Trophoblast cell (in vitro differentiated cells and primary cell): Measurements from ENCODE around the gene NSUN4.
A peak's percentile ranks its signal among the peaks of the same experiment; 100 is the strongest.
"Not testable (repeated sequence)": the region's sequence is repeated elsewhere in the genome, so short reads cannot be mapped to it uniquely, and the experiment has no call there.

Experiments used
- DNase-seq, 2 donors: peaks; one replicate each; pipeline ENCODE4 v3.0.0-alpha.2; 2016
- H2AFZ ChIP-seq: 2 replicates; pipeline ENCODE4 v1.6.1; 2013; ENCODE audit warnings: low read length, moderate library complexity, mild to moderate bottlenecking; ENCODE audit not compliant: insufficient read depth, poor library complexity
- H2AK5ac ChIP-seq: 2 replicates; pipeline ENCODE4 v1.6.1; 2013; ENCODE audit warnings: mild to moderate bottlenecking, low read length
- H2BK120ac ChIP-seq: 2 replicates; pipeline ENCODE4 v1.6.1; 2013; ENCODE audit warnings: low read length, mild to moderate bottlenecking, moderate library complexity; ENCODE audit not compliant: insufficient read depth, poor library complexity
- H2BK12ac ChIP-seq: 2 replicates; pipeline ENCODE4 v1.6.1; 2013; ENCODE audit warnings: mild to moderate bottlenecking, low read length, moderate library complexity
- H2BK5ac ChIP-seq: 2 replicates; pipeline ENCODE4 v1.6.1; 2013; ENCODE audit warnings: low read length, low read depth, moderate library complexity, mild to moderate bottlenecking; ENCODE audit not compliant: poor library complexity
- H3K14ac ChIP-seq: 2 replicates; pipeline ENCODE4 v1.6.1; 2013; ENCODE audit warnings: mild to moderate bottlenecking, low read length
- H3K18ac ChIP-seq: 2 replicates; pipeline ENCODE4 v1.6.1; 2013; ENCODE audit warnings: mild to moderate bottlenecking, low read length
- H3K23ac ChIP-seq: 2 replicates; pipeline ENCODE4 v1.6.1; 2013; ENCODE audit warnings: low read length
- H3K27ac ChIP-seq: 2 replicates; pipeline ENCODE4 v1.5.1; 2013; ENCODE audit warnings: low read depth, mild to moderate bottlenecking, inconsistent platforms, low read length, moderate library complexity
- H3K27me3 ChIP-seq: 2 replicates; pipeline ENCODE4 v1.6.1; 2013; ENCODE audit warnings: inconsistent platforms, mild to moderate bottlenecking, low read length, moderate library complexity; ENCODE audit not compliant: insufficient read depth
- H3K36me3 ChIP-seq, 2 experiments: 1 replicate in 1 of 2; 2 replicates in 1 of 2; pipeline ENCODE4 v1.6.1; 2013; ENCODE audit warnings: low read length in 2 of 2, mild to moderate bottlenecking in 2 of 2, moderate library complexity in 1 of 2; ENCODE audit not compliant: insufficient read depth in 2 of 2, control insufficient read depth in 1 of 2
- H3K4ac ChIP-seq: 2 replicates; pipeline ENCODE4 v1.6.1; 2013; ENCODE audit warnings: low read depth, mild to moderate bottlenecking, low read length, moderate library complexity
- H3K4me1 ChIP-seq, 2 experiments: 1 replicate in 1 of 2; 2 replicates in 1 of 2; pipeline ENCODE4 v1.6.1; 2013; ENCODE audit warnings: low read length in 2 of 2, mild to moderate bottlenecking in 2 of 2, moderate library complexity in 1 of 2; ENCODE audit not compliant: insufficient read depth in 2 of 2, control insufficient read depth in 1 of 2
- H3K4me2 ChIP-seq: 2 replicates; pipeline ENCODE4 v1.6.1; 2013; ENCODE audit warnings: inconsistent platforms, mild to moderate bottlenecking, low read length, moderate library complexity
- H3K4me3 ChIP-seq: 2 replicates; pipeline ENCODE4 v1.5.1; 2013; ENCODE audit warnings: mild to moderate bottlenecking, low read depth, low read length, inconsistent platforms
- H3K79me1 ChIP-seq: one replicate; pipeline ENCODE4 v1.6.1; 2013; ENCODE audit warnings: low read length
- H3K79me2 ChIP-seq: 2 replicates; pipeline ENCODE4 v1.6.1; 2013; ENCODE audit warnings: low read length, mild to moderate bottlenecking; ENCODE audit not compliant: control insufficient read depth, insufficient read depth, poor library complexity
- H3K9ac ChIP-seq: 2 replicates; pipeline ENCODE4 v1.6.1; 2013; ENCODE audit warnings: mild to moderate bottlenecking, low read length
- H3K9me3 ChIP-seq: 2 replicates; pipeline ENCODE4 v1.6.1; 2013; ENCODE audit warnings: low read depth, mild to moderate bottlenecking, control low read depth, inconsistent platforms, low read length; ENCODE audit not compliant: insufficient read depth
- H4K12ac ChIP-seq: 2 replicates; pipeline ENCODE4 v1.6.1; 2013; ENCODE audit warnings: low read depth, mild to moderate bottlenecking, low read length, moderate library complexity
- H4K8ac ChIP-seq: 2 replicates; pipeline ENCODE4 v1.6.1; 2013; ENCODE audit warnings: low read depth, mild to moderate bottlenecking, low read length, moderate library complexity
- H4K91ac ChIP-seq: one replicate; pipeline ENCODE4 v1.6.1; 2013; ENCODE audit warnings: low read depth, mild to moderate bottlenecking, low read length, moderate library complexity
- WGBS: extraction: QIAGEN DNeasy Blood & Tissue Kit; methylation state at CpG from one replicate; pipeline ENCODE4 v1.1.7; 2013; ENCODE audit warnings: missing lambda C conversion rate; ENCODE audit not compliant: insufficient read length, insufficient coverage; ENCODE audit errors: extremely low coverage; 5-methylcytosine and 5-hydroxymethylcytosine counted together

NSUN4 gene

GRCh38 chr1:46363121-46363520 lies 22.5 kb downstream of the NSUN4 start:
- H2BK12ac ChIP-seq, result no peak overlapping the region

GRCh38 chr1:46364612-46365011 lies 24.0 kb downstream of the NSUN4 start:
- Histone ChIP-seq H3K4ac (no peak overlapping the region), H3K9ac (no peak overlapping the region), H3K4me3 (no peak overlapping the region), H3K4me1 (no peaks in the 10 kb centered on the region), H2BK12ac (no peak overlapping the region), H3K18ac (no peak overlapping the region), H2BK5ac (no peak overlapping the region), H3K9me3 (peaks cover 1% of the 10 kb centered on the region), H4K8ac (no peak overlapping the region), H3K27me3 (no peaks in the 10 kb centered on the region), H2AFZ (no peak overlapping the region), H3K14ac (no peak overlapping the region), H3K23ac (no peak overlapping the region), H3K27ac (no peak overlapping the region), H4K91ac (no peak overlapping the region), H4K12ac (no peak overlapping the region), H3K79me1 (no peaks in the 10 kb centered on the region), H3K4me2 (no peak overlapping the region), H2BK120ac (no peak overlapping the region), H3K36me3 (peaks cover 16 to 39% of the 10 kb centered on the region in 2 experiments), H2AK5ac (no peak overlapping the region), H3K79me2 (no peaks in the 10 kb centered on the region)
- no CpG with 5 or more reads among the region's 5 CpGs for WGBS
- peak; percentile 23 to 57 for DNase-seq

More at GRCh38 chr1:46363121-46363520, 22.5 kb downstream of the NSUN4 start:
- Histone ChIP-seq H4K8ac (no peak overlapping the region), H3K18ac (no peak overlapping the region), H3K9me3 (peaks cover 1% of the 10 kb centered on the region), H3K36me3 (peaks cover 15 to 36% of the 10 kb centered on the region in 2 experiments), H3K4me1 (no peaks in the 10 kb centered on the region), H3K27me3 (no peaks in the 10 kb centered on the region), H3K4me2 (no peak overlapping the region), H3K79me1 (no peaks in the 10 kb centered on the region), H3K4ac (no peak overlapping the region), H3K9ac (no peak overlapping the region), H2AK5ac (no peak overlapping the region), H4K91ac (no peak overlapping the region), H2AFZ (no peak overlapping the region), H3K27ac (no peak overlapping the region), H4K12ac (no peak overlapping the region), H3K23ac (peak overlapping the region; percentile 73), H2BK120ac (no peak overlapping the region), H3K79me2 (no peaks in the 10 kb centered on the region), H3K14ac (no peak overlapping the region), H3K4me3 (no peak overlapping the region), H2BK5ac (no peak overlapping the region)
- WGBS, result no CpG with 5 or more reads among the region's 5 CpGs
- DNase-seq, result no peak

GRCh38 chr1:46365796-46366195 lies 25.2 kb downstream of the NSUN4 start:
- H2BK5ac ChIP-seq, H3K4ac ChIP-seq, H3K9ac ChIP-seq, H2BK12ac ChIP-seq, H4K91ac ChIP-seq, H3K27ac ChIP-seq, H3K4me1 ChIP-seq, H2AK5ac ChIP-seq, H3K14ac ChIP-seq, H2BK120ac ChIP-seq, H3K79me1 ChIP-seq, H2AFZ ChIP-seq, H3K4me2 ChIP-seq, H3K18ac ChIP-seq, H3K9me3 ChIP-seq, H4K8ac ChIP-seq, H3K4me3 ChIP-seq, H3K79me2 ChIP-seq, H3K27me3 ChIP-seq, H3K23ac ChIP-seq, H4K12ac ChIP-seq: not testable (repeated sequence)
- DNase-seq, result peak; percentile 51 to 59
- peaks cover 13 to 35% of the 10 kb centered on the region in 2 experiments for H3K36me3 ChIP-seq
- WGBS, result no CpG with 5 or more reads among the region's 8 CpGs

GRCh38 chr1:46367072-46367471 lies 26.5 kb downstream of the NSUN4 start:
- no peak overlapping the region for H3K4ac ChIP-seq
- H4K8ac ChIP-seq, result no peak overlapping the region
- no peaks in the 10 kb centered on the region for H3K4me1 ChIP-seq
- no peak overlapping the region for H4K12ac ChIP-seq
- no peak overlapping the region for H3K27ac ChIP-seq
- no peak overlapping the region for H2BK12ac ChIP-seq
- no peak overlapping the region for H4K91ac ChIP-seq
- H3K36me3 ChIP-seq, result peaks cover 9 to 22% of the 10 kb centered on the region in 2 experiments
- WGBS, result no CpG with 5 or more reads among the region's 3 CpGs
- no peaks in the 10 kb centered on the region for H3K79me1 ChIP-seq
- H2AK5ac ChIP-seq, result no peak overlapping the region
- H3K9me3 ChIP-seq, result peaks cover 1% of the 10 kb centered on the region
- H3K9ac ChIP-seq, result no peak overlapping the region
- no peak overlapping the region for H3K18ac ChIP-seq
- H2BK120ac ChIP-seq, result no peak overlapping the region
- H2AFZ ChIP-seq, result no peak overlapping the region
- no peak overlapping the region for H3K14ac ChIP-seq
- DNase-seq, result no peak
- H3K79me2 ChIP-seq, result no peaks in the 10 kb centered on the region
- no peak overlapping the region for H3K4me3 ChIP-seq
- H3K23ac ChIP-seq, result no peak overlapping the region
- H3K27me3 ChIP-seq, result no peaks in the 10 kb centered on the region
- H2BK5ac ChIP-seq, result no peak overlapping the region
- H3K4me2 ChIP-seq, result no peak overlapping the region
